ENCODE measurements around the gene IFNL3.
"Not testable (repeated sequence)": the region's sequence is repeated elsewhere in the genome, so short reads cannot be mapped to it uniquely, and the experiment has no call there.

Gene IFNL3

GRCh38 chr19:39270036-39270871, 25.4 kb upstream of the IFNL3 start:
- no peak overlapping the region for H3K4me3 ChIP-seq (ENCODE audit: control insufficient read depth, low read depth, low read length)
- no peak for TF ChIP-seq CTCF (IDR thresholded peaks at IDR 0.05; ENCODE audit: control insufficient read depth, insufficient read depth, low read depth, low read length, missing control alignments)
- no peak for DNase-seq (ENCODE audit: low read depth)

- H3K4me3 ChIP-seq (ENCODE audit: control insufficient read depth, low read depth, low read length); DNase-seq (ENCODE audit: low read depth): not testable (repeated sequence)
Measured at GRCh38 chr19:39269369-39269768, 24.6 kb upstream of the IFNL3 start.

- H3K4me3 ChIP-seq (ENCODE audit: control insufficient read depth, low read depth, low read length); DNase-seq (ENCODE audit: low read depth): not testable (repeated sequence)
Measured at GRCh38 chr19:39268531-39269223, 23.9 kb upstream of the IFNL3 start.

- DNase-seq (ENCODE audit: low read depth); H3K4me3 ChIP-seq (ENCODE audit: control insufficient read depth, low read depth, low read length): not testable (repeated sequence)
Measured at GRCh38 chr19:39268085-39268484, 23.3 kb upstream of the IFNL3 start, which contains the start of gene IFNL2. Gene IFNL2 (plus strand): TSS chr19:39268396. CDS start chr19:39268569, 173 bp downstream.

GRCh38 chr19:39265321-39265916, 20.6 kb upstream of the IFNL3 start:
- no peak for TF ChIP-seq CTCF (IDR thresholded peaks at IDR 0.05; ENCODE audit: control insufficient read depth, insufficient read depth, low read depth, low read length, missing control alignments)
- DNase-seq (ENCODE audit: low read depth) = no peak
- no peak overlapping the region for H3K4me3 ChIP-seq (ENCODE audit: control insufficient read depth, low read depth, low read length)

- DNase-seq (ENCODE audit: low read depth) = no peak
- no peak for TF ChIP-seq CTCF (IDR thresholded peaks at IDR 0.05; ENCODE audit: control insufficient read depth, insufficient read depth, low read depth, low read length, missing control alignments)
- H3K4me3 ChIP-seq (ENCODE audit: control insufficient read depth, low read depth, low read length) = no peak overlapping the region
Measured at GRCh38 chr19:39264306-39265290, 19.8 kb upstream of the IFNL3 start.

- DNase-seq (ENCODE audit: low read depth) = no peak
- H3K4me3 ChIP-seq (ENCODE audit: control insufficient read depth, low read depth, low read length) = no peak overlapping the region
- TF ChIP-seq CTCF (IDR thresholded peaks at IDR 0.05; ENCODE audit: control insufficient read depth, insufficient read depth, low read depth, low read length, missing control alignments) = no peak
Measured at GRCh38 chr19:39263912-39264305, 19.1 kb upstream of the IFNL3 start.
